Right lobe of liver (tissue), 4 donors: Measurements from ENCODE around the gene TTC9B.

ENCODE experiments used
- POLR2A ChIP-seq: fragments of 450-650 bp; IDR thresholded peaks from one replicate; pipeline ENCODE4 v1.6.1; 2017; ENCODE audit warnings: antibody characterized with exemption, mild to moderate bottlenecking
- TF ChIP-seq, protein P1 (sequence below), 4 donors: fragments of 200-600 bp in 3 of 4; fragments of 450-650 bp in 1 of 4; IDR thresholded peaks; one replicate each; pipeline versions ENCODE4 v1.5.1 to v1.8.0; 2016 to 2022; ENCODE audit warnings: antibody characterized with exemption in 4 of 4, mild to moderate bottlenecking in 2 of 4
- donor health status: DM: no; HTN: no; CAD: no.
- donor health status: DM: no; HTN: no; CAD: no.
- donor health status: DM: no; HTN: yes; CAD: no.

DNA sequence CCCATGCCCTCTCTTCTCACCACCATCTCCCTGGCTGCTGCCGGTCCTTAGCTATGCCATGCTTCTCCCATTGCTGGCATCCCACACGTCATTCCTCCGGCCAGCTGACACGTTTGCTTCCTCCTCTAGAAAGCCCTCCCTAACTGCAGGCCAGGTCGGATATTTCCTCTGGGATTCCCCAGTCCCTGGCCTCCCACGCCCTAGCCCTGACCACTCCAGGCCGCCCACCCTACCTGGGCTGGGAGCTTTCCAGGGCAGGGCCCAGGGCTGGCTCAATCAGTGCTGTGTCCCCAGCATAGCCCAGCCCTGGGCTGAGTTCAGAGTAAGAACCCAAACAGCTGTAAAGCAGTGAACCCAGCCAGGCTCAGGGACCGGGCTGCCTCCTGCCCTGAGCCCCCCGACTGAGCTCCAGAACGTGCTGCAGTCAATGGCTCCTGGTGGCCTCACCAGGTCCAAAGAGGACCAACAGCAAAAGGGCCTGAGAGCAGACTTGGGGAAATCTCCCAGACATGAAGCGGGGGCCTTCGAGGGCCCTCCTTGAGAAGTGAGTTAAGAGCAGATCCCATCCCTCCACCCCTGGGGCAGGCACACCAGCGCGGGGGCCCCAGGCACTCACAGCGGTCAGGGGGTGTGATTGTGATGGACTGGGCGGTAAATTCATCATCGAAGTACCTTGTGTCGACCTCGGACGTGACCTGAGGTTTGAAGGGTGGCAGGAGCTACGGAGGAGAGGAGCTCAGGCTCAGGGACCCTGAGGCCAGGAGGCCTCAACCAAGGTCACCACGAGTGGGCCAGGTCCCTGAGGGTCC, 16.4 kb upstream of the TTC9B start:
- no peak for TF ChIP-seq POLR2A
- TF ChIP-seq, protein P1, sequence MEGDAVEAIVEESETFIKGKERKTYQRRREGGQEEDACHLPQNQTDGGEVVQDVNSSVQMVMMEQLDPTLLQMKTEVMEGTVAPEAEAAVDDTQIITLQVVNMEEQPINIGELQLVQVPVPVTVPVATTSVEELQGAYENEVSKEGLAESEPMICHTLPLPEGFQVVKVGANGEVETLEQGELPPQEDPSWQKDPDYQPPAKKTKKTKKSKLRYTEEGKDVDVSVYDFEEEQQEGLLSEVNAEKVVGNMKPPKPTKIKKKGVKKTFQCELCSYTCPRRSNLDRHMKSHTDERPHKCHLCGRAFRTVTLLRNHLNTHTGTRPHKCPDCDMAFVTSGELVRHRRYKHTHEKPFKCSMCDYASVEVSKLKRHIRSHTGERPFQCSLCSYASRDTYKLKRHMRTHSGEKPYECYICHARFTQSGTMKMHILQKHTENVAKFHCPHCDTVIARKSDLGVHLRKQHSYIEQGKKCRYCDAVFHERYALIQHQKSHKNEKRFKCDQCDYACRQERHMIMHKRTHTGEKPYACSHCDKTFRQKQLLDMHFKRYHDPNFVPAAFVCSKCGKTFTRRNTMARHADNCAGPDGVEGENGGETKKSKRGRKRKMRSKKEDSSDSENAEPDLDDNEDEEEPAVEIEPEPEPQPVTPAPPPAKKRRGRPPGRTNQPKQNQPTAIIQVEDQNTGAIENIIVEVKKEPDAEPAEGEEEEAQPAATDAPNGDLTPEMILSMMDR (IDR thresholded peaks at IDR 0.05) = no peak
